H1 (cell line): ENCODE results near the gene MIF4GD. TPM values are rescaled to one million over a fixed set of nuclear protein-coding genes. Genes with fewer than 3 reads are reported as not detected.
A peak's percentile ranks its signal among the peaks of the same experiment; 100 is the strongest.

ENCODE experiments used
- CHD7 ChIP-seq: fragments of 300-600 bp; sonication (generic); IDR thresholded peaks from 2 replicates; pipeline ENCODE4 v1.7.1; 2012; ENCODE audit warnings: low read length, moderate library complexity, mild to moderate bottlenecking, inconsistent platforms; ENCODE audit not compliant: insufficient replicate concordance
- CTCF ChIP-seq, 3 experiments: IDR thresholded peaks; 1 replicate in 2 of 3; 2 replicates in 1 of 3; pipeline versions ENCODE4 v1.5.1 to v1.6.1; 2011; ENCODE audit warnings: low read length in 3 of 3, mild to moderate bottlenecking in 3 of 3, inconsistent platforms in 2 of 3, low read depth in 1 of 3, moderate library complexity in 1 of 3; ENCODE audit not compliant: insufficient read depth in 1 of 3; ENCODE audit errors: control extremely low read depth in 1 of 3
- JUN ChIP-seq: IDR thresholded peaks from 2 replicates; pipeline ENCODE4 v1.6.1; 2011; ENCODE audit warnings: low read depth, mild to moderate bottlenecking, improper control_type of control experiment, low read length
- POLR2A ChIP-seq, 2 experiments: IDR thresholded peaks; 1 replicate in 1 of 2; 2 replicates in 1 of 2; pipeline ENCODE4 v1.6.1; 2011; ENCODE audit warnings: low read depth in 2 of 2, low read length in 2 of 2, mild to moderate bottlenecking in 2 of 2; ENCODE audit errors: control extremely low read depth in 1 of 2
- SP4 ChIP-seq: IDR thresholded peaks from 2 replicates; pipeline ENCODE4 v1.6.1; 2012; ENCODE audit warnings: low read length, inconsistent platforms
- USF2 ChIP-seq: IDR thresholded peaks from 2 replicates; pipeline ENCODE4 v1.6.1; 2011; ENCODE audit warnings: low read length, improper control_type of control experiment
- polyA plus RNA-seq, 7 experiments: library from polyadenylated mRNA; depleted of rRNA in 3 of 7; stranded (reverse) in 5 of 7; unstranded in 2 of 7; fragments of >200 nt in 5 of 7; fragments of 200-250 nt in 2 of 7; gene quantifications; 1 replicate in 5 of 7; 2 replicates in 1 of 7; 4 replicates in 1 of 7; pipeline versions ENCODE4 v1.2.1 to v1.2.3, GENCODE V29; 2011 to 2013; ENCODE audit warnings: missing spikeins in 2 of 7, mixed read lengths in 2 of 7
- total RNA-seq: library from RNA; stranded (reverse); fragmentation: NEBNext Ultra II Directional; extraction: Animal tissue kit (Norgen Biotek cat#: 25700); gene quantifications from 2 replicates; pipeline ENCODE4 v1.2.1, GENCODE V29; 2021

MIF4GD gene
- total and polyA plus RNA-seq, 2 of the 8 experiments (the other 6 are each of a cell fraction or from before 2014, with no cell fraction given) = 16.1 to 51.1 TPM

GRCh38 chr17:75240394-75241142 is 30.5 kb downstream of the MIF4GD start (continued):
- TF ChIP-seq CHD7 (no peak), CTCF (IDR thresholded peaks at IDR 0.05; ENCODE audit: control extremely low read depth in 1 of 3, insufficient read depth in 1 of 3, low read depth in 1 of 3, low read length in 3 of 3) (peak; percentile 94 to 100 (median 100)), POLR2A (IDR thresholded peaks at IDR 0.05; ENCODE audit: control extremely low read depth in 1 of 2, low read depth in 2 of 2, low read length in 2 of 2) (peak in 1 of 2 experiments; percentile 32; a peak in 1 of 3 replicates), JUN (no peak), SP4 (0 out of 2 replicates have a peak, but pooled peaks have one; percentile 50), USF2 (peak; percentile 68)
